ENCODE measurements around the gene AMELX.
A peak's percentile ranks its signal among the peaks of the same experiment; 100 is the strongest.

The AMELX gene

GRCh38 chrX:11293113-11293512 lies at the start of gene AMELX:
Gene AMELX, plus strand, starts transcription at chrX:11293413. Its CDS starts 1,376 bp downstream, at chrX:11294789.
- no peak for DNase-seq (ENCODE audit: low spot score)

DNA sequence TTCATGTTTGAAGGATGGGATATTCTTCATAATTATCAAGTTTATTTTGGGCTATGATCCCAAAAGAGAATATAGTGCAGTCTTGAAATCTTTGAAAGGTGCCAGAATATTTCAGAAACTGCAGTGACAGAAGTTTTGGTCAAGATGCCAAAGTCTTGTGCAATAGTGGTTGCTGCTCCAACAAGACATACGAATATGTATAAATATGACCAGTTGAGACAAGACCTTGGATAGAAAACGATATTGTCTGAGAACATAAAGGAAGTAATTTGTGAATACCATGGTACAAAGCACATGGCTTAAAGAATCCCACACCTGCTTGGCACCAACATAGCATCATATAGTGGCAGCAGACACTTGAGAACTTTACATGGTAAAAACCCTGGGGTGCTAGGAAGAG lies 48.6 kb upstream of the AMELX start:
- DNase-seq (ENCODE audit: low spot score), result no peak

GRCh38 chrX:11254417-11255109 lies 38.6 kb upstream of the AMELX start:
- no peak for DNase-seq (ENCODE audit: low spot score)

DNA sequence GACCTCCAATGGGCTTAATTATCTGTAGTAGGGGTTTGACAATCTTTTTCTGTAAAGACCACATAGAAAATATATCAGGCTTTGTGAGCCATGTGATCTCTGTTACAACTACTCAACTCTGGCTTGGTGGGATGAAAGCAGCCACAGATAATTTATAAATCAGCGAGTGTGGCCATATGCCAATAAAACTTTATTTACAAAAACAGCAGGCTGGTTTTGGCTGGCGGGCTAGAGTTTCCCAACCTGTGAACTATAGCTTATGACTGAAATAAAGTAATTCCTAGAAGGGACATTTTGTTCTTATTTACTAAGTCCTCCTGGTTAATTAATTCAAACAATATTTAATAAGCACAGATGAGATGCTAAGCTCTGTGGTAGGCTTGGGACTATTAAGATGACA lies 35.9 kb upstream of the AMELX start:
- DNase-seq (ENCODE audit: low spot score), result no peak

GRCh38 chrX:11257711-11258110 lies 35.5 kb upstream of the AMELX start:
- no peak for DNase-seq (ENCODE audit: low spot score)

- DNase-seq (ENCODE audit: low spot score), result no peak
Measured at GRCh38 chrX:11259437-11259836, 33.8 kb upstream of the AMELX start.

DNA sequence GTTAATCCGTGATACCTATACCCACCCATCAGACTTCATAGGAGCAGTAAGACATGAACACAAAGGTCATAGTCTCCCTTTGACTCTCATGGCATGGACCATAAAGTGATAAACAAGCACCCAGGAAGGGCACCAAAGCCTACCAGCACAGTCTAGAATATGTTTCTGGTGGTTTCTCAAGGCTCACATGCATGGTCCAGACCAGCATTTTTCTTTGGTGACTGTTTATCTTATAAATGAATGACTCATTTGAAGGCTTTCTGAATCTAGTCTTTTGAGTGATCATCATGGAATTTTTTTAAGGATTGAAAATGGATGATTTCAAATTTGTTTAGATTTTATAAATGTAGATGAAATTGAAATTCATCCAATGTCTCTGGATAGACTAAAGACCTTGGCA lies 32.0 kb upstream of the AMELX start:
- DNase-seq (ENCODE audit: low spot score), result peak; percentile 32

GRCh38 chrX:11264925-11265324 lies 28.3 kb upstream of the AMELX start:
- no peak for DNase-seq (ENCODE audit: low spot score)

GRCh38 chrX:11265352-11265751 lies 27.9 kb upstream of the AMELX start:
- DNase-seq (ENCODE audit: low spot score), result no peak

GRCh38 chrX:11266573-11267003 lies 26.6 kb upstream of the AMELX start:
- peak; percentile 80 for DNase-seq (ENCODE audit: low spot score)

- no peak for DNase-seq (ENCODE audit: low spot score)
Measured at GRCh38 chrX:11267425-11267824, 25.8 kb upstream of the AMELX start.

- no peak for DNase-seq (ENCODE audit: low spot score)
Measured at GRCh38 chrX:11269006-11269405, 24.2 kb upstream of the AMELX start.

GRCh38 chrX:11269996-11270395 lies 23.2 kb upstream of the AMELX start:
- DNase-seq (ENCODE audit: low spot score), result no peak

DNA sequence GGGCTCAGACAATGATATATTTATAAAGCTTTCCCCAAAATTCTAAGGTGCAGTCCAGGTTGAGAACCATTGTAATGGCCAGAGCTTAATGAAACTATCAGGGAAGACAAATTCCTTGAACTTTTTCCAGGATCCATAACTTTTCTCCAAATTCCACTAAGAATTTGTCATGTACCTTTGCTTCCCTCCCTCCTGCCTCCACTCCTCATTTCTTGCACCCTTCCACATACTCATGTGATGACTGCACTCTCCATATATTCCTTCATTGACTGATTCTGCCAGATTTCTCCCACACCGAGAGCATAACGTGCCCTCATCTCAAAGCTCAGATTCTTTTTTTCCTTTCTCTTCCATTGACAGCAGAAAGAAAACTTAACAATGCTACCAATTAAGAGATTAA lies 20.9 kb upstream of the AMELX start:
- no peak for DNase-seq (ENCODE audit: low spot score)

GRCh38 chrX:11272863-11273262 lies 20.4 kb upstream of the AMELX start:
- no peak for DNase-seq (ENCODE audit: low spot score)

GRCh38 chrX:11273544-11273943 lies 19.7 kb upstream of the AMELX start:
- no peak for DNase-seq (ENCODE audit: low spot score)

DNA sequence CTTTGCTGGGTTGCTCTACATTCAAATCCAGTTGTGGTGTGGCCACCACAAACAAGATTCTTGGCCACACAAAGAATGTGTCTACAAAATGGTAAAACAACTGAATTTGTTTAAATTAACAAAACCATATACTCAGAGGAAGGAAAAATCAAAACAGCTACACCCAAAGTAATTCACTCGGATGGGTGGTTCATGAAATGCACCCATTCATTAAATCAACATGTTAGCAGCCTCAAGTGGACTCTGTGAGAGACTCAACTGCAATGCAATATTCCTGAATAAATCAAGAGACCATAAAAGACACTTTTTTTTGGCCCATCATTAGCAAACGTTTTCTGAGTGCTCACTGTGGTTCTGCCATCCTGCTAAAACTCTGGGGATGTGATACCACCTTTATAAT lies 11.2 kb upstream of the AMELX start:
- no peak for DNase-seq (ENCODE audit: low spot score)

DNA sequence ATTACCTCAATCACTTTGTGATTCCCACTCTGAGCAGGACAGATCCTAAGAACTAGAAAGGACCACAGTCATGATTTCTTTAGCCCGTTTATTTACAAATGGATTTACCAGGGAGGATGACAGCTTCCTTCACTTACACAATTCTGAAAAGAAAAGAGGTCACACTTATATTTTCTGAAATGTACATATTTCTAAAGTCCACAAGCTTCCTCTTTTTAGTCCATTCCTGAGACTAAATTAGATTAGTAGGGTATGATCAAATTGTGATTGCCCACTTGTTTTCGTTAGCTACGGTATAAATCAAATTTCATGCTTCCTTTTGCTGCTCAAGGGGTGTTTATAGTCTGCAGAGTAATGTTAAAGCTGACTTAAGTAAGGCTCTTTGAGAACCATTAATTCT lies 7.6 kb upstream of the AMELX start:
- no peak for DNase-seq (ENCODE audit: low spot score)

DNA sequence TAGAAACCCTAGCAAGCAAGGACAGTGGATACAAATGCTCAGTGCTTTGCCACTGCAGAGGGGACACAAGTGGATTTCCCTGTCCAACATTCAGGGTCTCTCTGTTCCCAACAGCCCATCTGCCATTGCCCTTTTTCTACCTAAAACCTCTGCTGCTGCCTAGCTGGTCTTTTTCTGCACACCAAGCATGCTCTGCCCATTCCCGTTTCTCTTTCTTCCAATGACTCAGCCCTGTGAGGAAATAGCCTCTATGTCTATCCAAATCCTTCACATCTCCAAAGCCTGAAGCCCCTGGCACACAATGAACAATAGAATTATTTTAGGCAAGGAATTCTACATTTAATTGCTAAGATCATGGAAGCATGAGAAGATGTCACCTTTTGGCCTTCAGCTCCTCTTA lies 5.7 kb upstream of the AMELX start:
- peak; percentile 30 for DNase-seq (ENCODE audit: low spot score)

DNA sequence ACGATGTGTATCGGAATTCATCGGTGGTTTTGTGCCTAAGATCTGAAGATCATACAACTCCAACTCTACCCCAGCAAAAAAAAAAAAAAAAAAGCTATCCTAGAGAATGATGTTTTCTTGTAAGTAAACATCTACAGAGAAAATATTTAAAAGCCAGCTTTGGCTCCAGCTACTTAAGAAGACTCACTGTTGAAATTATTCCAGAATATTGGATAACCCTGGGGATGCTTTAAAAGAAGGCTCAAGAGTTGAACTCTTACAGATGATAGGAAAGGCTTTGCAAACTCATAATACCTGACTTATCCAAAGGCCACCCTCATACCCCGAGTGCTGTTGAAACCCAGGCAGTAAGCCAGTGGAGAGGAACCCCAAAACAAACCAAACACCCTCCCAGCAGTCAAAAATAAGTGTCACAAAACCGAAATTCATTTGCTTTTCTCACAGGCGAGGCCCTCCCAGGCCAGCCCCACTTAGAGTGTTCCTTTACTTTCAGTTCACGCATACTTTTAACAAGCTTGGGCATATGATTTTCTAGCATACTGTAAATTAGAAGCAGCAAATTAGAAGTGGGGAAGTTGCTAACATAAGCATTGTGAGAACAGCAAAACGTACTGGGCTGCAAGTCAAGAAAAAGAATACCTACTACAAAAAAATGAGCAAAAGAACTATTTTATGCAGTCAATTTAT lies 2.7 kb upstream of the AMELX start:
- DNase-seq (ENCODE audit: low spot score), result no peak

DNA sequence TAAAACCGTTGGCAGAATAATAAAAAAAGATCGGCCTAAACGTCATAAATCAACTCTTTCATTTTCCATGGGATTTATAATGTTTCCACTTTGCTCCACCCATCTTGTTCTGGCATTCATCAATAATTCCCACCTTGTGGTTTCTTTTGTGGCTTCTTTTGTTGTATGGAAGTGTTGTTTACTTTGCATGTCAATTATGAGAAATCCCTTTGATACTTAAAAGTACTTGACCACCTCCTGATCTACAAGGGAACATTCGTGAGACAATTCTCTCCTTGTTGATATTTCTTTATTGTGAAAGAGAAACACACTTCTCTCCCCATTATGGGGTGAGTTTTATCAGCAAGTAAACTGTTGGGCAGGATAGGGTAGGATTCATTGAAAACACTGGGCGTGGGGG lies 2.8 kb downstream of the AMELX start:
- no peak for DNase-seq (ENCODE audit: low spot score)

DNA sequence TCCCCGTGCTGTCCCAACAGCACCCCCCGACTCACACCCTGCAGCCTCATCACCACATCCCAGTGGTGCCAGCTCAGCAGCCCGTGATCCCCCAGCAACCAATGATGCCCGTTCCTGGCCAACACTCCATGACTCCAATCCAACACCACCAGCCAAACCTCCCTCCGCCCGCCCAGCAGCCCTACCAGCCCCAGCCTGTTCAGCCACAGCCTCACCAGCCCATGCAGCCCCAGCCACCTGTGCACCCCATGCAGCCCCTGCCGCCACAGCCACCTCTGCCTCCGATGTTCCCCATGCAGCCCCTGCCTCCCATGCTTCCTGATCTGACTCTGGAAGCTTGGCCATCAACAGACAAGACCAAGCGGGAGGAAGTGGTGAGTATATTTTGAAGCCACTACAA lies 5.4 kb downstream of the AMELX start:
- DNase-seq (ENCODE audit: low spot score), result no peak

- DNase-seq (ENCODE audit: low spot score), result no peak
Measured at GRCh38 chrX:11304829-11305228, 11.6 kb downstream of the AMELX start.

GRCh38 chrX:11305641-11306040 lies 12.4 kb downstream of the AMELX start:
- DNase-seq (ENCODE audit: low spot score), result peak; percentile 66

Measured in COLO829 (cell line).